ENCODE data around the gene ASPM. TPM values are rescaled to one million over a fixed set of nuclear protein-coding genes. Genes with fewer than 3 reads are reported as not detected.

The ASPM gene
- total and polyA plus RNA-seq, 12 donors, result 0.04 to 4.0 (median 0.40) TPM

DNA sequence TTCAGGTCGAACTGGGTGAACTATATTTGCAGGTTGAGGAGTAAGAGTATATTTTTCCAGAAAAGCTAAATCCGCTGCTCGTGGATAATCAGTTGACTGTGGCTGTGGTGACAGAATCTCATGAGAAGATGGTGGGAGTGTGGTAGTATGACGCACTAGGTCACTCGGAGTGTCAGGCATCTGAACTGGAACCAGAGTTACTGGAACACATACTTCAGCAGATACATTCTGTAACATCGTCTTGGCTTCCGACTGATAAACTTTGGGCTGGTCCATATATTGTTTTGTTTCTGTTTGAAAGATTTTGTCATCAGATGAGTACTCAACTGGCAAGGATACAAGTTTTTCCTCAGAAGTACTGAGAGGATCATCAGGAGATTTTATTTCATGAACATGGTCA is 13.0 kb upstream of the ASPM start:
- Histone ChIP-seq H3K9me3 (no peaks in the 10 kb centered on the region), H3K4me3 (no peak overlapping the region), H3K27me3 (no peaks in the 10 kb centered on the region), H3K27ac (no peak overlapping the region), H3K36me3 (peaks cover 0 to 53% (median 0%) of the 10 kb centered on the region in 9 donors), H3K4me1 (no peaks in the 10 kb centered on the region)
- ATAC-seq, result no peak
- intact Hi-C loops (cut with DNase I), result no loop called here
- 90 to 91% methylated on average over 7 of the region's 7 CpGs for WGBS, 2 donors
- TF ChIP-seq, protein P1, sequence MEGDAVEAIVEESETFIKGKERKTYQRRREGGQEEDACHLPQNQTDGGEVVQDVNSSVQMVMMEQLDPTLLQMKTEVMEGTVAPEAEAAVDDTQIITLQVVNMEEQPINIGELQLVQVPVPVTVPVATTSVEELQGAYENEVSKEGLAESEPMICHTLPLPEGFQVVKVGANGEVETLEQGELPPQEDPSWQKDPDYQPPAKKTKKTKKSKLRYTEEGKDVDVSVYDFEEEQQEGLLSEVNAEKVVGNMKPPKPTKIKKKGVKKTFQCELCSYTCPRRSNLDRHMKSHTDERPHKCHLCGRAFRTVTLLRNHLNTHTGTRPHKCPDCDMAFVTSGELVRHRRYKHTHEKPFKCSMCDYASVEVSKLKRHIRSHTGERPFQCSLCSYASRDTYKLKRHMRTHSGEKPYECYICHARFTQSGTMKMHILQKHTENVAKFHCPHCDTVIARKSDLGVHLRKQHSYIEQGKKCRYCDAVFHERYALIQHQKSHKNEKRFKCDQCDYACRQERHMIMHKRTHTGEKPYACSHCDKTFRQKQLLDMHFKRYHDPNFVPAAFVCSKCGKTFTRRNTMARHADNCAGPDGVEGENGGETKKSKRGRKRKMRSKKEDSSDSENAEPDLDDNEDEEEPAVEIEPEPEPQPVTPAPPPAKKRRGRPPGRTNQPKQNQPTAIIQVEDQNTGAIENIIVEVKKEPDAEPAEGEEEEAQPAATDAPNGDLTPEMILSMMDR (IDR thresholded peaks at IDR 0.05), result no peak
- DNase-seq, result no peak

DNA sequence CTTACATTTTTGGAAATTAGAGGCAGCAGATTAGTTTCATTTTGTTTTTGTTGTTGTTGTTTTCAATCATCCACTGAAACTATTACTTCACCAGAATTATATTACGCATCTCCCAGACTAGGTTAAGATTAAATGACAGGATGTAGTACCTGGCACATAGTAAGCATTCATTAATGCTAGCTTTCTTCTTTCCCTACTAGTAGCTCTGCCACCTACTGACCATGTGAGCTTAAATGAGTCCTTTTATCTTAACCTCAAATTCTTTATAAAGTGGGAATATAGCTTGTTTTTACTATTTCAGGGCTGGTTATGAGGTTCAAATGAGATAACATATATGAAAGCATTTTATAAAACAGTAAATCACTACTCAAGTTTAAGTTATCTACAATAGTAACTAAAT is 10.2 kb upstream of the ASPM start:
- TF ChIP-seq, protein P1 (IDR thresholded peaks at IDR 0.05), result no peak
- no peaks in the 10 kb centered on the region for H3K9me3 ChIP-seq
- H3K27ac ChIP-seq, result no peak overlapping the region
- ATAC-seq (no peak), DNase-seq (no peak)
- H3K36me3 ChIP-seq, result peaks cover 0 to 41% (median 0%) of the 10 kb centered on the region in 9 donors
- H3K27me3 ChIP-seq, result no peaks in the 10 kb centered on the region
- WGBS, 2 donors, result 80 to 85% methylated on average over 1 of the region's 1 CpG
- H3K4me1 ChIP-seq, result no peaks in the 10 kb centered on the region
- intact Hi-C loops (cut with DNase I), result no loop called here
- H3K4me3 ChIP-seq, result no peak overlapping the region

- H3K4me1 ChIP-seq, result no peaks in the 10 kb centered on the region
- H3K27ac ChIP-seq, result no peak overlapping the region
- TF ChIP-seq, protein P1 (IDR thresholded peaks at IDR 0.05), result no peak
- H3K4me3 ChIP-seq, result no peak overlapping the region
- no peaks in the 10 kb centered on the region for H3K27me3 ChIP-seq
- H3K36me3 ChIP-seq, result peaks cover 0 to 3% (median 0%) of the 10 kb centered on the region in 9 donors
- intact Hi-C loops (cut with DNase I), result no loop called here
- DNase-seq (no peak), ATAC-seq (no peak)
- 75 to 78% methylated on average over 4 of the region's 4 CpGs for WGBS, 2 donors
- no peaks in the 10 kb centered on the region for H3K9me3 ChIP-seq
Observed at GRCh38 chr1:197152662-197153061, 6.2 kb upstream of the ASPM start.

GRCh38 chr1:197151185-197151584 is 4.7 kb upstream of the ASPM start:
- TF ChIP-seq, protein P1 (IDR thresholded peaks at IDR 0.05), result no peak
- Histone ChIP-seq H3K27me3 (no peaks in the 10 kb centered on the region), H3K36me3 (no peaks in the 10 kb centered on the region), H3K9me3 (no peaks in the 10 kb centered on the region), H3K27ac (no peak overlapping the region), H3K4me3 (no peak overlapping the region), H3K4me1 (peaks cover 0 to 5% (median under 1%) of the 10 kb centered on the region in 9 donors)
- WGBS, 2 donors, result 97% methylated on average over 1 of the region's 1 CpG
- no peak for DNase-seq
- intact Hi-C loops (cut with DNase I), result no loop called here
- ATAC-seq, result no peak

All from heart right ventricle (tissue), 16 donors.